Stimulated activated CD4-positive, alpha-beta T cell treated with anti-CD3 and anti-CD28 coated beads, Interleukin-4, amount 100 ng/mL, for 1 hour (primary cell): ENCODE results near the gene CSPG4.
"Not testable (repeated sequence)": the region's sequence is repeated elsewhere in the genome, so short reads cannot be mapped to it uniquely, and the experiment has no call there.

Source experiments
- DNase-seq: peaks from one replicate; pipeline ENCODE4 v3.0.0-alpha.2; 2020

CSPG4 gene

DNA sequence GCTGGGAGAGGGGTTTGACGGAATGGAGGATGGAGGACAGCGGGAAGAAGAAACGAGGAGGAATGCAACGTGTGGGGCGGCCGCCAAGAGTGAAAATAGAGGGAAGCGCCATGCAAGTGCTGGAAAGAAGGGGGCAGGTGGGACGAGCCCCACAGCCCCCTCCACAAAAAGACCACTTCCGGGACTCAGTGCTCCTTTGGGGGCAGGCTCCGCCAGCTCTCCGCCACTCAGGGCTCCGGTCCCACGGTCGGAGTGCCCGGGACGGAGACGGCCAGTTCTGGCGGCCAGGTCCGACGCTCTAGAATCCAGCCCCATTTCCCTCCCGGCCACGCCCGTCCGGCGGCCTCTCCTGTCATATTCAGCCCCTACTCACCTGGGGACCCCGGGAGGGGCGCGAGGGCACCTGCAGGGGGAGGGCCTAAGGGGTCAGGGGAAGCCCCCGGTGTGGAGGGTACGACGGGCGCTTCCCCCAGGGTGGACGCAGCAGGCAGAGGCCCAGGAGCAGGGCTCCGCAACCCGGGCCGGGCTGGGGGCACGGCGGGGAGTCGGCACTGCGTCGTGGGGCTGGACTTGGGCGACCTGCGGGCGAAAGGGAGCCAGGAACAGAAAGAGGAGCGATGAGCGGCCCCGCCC is 25.5 kb upstream of the CSPG4 start:
- DNase-seq, result no peak

DNA sequence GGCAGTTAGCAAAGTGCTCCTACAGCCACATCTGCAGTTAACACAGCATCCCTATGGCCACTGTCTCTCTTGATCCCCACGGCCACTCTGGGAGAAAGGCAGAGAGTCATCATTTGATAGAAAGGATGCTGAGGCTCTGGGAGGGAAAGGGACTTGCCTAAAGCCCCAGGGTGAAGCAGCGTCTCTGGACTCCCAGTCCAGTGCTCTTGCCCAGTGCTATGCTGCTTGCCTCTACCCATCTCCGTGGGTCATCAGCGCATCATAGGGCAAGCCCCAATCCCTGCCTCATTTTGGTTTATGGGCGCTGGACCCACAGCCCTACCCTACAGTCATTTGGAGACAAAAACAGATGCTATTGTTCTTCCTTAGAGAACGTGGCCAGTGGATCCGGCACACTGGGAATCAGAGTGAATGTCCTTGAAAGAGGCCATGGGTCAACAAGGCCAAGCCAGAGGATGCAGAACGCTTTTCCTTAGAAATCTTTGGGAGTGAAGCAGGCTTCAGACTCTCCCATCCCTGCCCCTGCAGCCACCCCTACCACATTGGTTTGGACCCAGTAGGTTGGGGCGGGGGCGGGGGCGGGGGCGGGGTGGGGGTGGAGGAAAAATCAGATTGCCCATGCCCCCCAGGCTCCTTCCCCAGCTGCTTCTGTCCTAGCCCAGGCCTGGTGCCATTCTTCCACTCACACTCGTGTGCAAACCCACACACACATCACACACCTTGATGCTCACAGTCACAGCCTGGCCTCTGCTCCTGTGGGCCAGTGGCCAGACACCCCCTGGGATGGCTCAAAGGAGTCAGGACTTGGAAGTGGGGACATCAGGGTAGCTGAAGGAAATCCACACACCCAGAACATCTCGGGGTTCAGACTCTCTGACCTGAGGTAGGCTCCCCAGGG is 24.7 kb upstream of the CSPG4 start:
- not testable (repeated sequence) for DNase-seq

DNA sequence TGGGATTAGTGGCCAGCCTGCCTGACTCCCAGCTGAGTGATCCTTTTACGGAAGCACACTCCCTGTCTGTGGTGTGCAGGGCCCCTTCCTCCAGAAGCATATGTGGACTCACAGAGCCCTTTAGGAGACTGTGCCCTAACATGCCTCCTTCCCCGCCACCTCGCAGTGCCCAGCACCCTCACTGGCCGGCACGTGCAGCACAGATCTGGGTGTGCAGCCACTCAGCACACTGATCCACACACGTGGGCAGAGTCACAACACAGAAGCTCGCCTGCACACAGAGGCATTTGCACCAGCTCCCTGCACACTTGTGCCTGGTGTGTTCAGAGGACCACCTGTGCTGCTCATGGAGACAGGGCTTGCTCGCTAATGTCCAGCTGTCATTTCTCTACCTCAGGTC is 23.6 kb upstream of the CSPG4 start:
- no peak for DNase-seq

DNA sequence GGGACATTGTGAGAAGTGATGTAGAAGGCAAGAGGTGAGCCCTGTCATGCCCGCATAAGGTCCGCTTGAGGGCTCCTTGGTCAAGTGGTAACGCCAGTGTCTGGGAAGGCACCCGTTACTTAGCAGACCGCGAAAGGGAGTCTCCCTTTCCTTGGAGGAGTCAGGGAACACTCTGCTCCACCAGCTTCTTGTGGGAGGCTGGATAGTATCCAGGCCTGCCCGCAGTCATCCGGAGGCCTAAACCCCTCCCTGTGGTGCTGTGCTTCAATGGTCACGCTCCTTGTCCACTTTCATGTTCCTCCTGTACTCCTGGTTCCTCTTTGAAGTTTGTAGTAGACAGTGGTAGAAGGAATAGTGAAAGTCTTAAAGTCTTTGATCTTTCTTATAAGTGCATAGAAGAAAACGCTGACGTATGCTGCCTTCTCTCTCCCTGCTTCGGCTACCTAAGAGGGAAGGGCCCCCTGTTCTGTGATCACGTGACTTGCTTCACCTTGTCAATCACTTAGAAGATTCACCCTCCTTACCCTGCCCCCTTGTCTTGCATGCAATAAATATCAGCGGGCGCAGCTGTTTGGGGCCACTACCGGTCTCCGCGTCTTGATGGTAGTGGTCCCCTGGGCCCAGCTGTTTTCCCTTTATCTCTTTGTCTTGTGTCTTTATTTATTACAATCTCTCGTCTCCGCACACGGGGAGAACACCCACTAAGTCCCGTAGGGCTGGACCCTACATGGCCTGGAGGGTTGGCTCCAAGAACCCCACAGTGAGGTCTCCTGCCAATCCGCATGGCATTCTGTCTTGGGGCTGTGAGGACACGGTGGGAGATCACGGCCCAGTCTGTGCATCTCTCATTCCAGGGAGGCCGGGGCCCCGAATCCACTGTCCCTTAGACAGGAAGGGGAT is 22.5 kb upstream of the CSPG4 start:
- not testable (repeated sequence) for DNase-seq

DNA sequence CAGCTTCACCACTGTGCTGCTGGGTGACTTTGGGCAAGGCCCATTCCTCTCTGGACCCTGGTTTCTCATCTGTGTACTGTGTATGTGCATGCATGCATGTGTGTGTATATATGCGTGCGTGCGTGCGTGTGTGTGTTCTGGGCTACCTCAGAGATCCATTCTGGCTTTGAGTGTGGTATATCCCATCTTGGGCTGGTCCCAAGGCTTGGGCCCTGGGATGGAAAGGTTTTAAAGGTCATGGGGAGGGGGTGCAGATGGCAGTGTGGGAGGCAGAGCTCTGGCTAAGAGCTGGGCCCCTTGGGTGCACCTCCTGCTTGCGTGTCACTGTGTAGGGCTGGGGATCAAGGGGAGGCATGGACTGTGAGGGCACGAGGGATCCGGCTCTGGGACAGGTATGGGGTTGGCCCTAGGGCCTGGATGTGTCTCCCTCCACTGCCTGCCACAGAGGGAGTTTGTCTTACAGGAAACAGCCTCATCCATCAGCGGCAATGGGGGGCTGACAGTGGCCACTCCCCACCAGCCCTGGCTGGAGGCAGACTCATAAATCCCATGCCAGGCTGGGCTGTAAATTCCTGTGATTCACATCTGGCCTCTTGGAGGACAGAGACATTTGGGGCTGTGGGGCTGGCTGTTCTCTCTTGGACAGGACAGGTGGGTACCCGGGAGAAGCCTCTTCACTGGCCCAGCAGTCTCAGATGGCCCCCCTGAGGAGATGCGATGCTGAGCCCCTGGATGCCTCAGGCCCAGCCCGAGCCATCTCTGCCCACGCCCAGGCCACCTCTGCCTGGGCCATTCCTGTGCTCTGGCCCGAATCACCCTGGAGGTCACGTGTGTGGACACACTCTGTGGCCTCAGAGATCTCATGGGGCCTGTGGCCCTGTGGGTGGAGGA is 21.4 kb upstream of the CSPG4 start:
- no peak for DNase-seq

DNA sequence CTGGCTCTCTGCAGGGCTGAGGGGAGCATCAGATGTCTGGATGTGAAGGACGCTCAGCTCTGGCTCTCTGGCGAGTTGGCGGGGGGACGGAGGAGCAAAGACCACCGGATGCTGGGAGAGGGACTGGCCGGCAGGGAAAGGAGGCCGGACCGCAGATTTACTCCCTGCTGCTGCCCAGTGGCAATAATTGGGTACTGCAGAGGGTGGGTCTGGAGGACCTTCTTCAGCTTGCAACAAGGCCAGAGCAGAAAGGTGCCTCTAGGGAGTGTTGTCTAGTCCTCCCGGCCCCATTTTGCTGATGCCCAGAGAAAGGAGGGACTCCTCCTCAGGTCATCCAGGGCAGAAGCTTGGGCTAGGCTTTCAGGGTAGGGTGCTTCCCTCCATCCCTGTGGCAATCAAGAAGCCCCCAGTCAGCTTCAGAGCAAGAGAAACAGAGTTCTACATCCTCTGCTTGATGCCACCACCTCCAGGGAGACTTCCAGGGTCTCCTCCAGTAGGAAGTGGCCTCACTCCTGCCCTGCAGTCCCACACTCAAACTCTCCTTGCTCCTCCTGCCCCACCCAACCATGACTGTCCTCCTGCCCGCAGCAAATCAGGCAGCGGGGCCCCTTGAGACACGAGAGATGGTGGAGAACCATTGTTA is 20.3 kb upstream of the CSPG4 start:
- peak; percentile 49 for DNase-seq

DNA sequence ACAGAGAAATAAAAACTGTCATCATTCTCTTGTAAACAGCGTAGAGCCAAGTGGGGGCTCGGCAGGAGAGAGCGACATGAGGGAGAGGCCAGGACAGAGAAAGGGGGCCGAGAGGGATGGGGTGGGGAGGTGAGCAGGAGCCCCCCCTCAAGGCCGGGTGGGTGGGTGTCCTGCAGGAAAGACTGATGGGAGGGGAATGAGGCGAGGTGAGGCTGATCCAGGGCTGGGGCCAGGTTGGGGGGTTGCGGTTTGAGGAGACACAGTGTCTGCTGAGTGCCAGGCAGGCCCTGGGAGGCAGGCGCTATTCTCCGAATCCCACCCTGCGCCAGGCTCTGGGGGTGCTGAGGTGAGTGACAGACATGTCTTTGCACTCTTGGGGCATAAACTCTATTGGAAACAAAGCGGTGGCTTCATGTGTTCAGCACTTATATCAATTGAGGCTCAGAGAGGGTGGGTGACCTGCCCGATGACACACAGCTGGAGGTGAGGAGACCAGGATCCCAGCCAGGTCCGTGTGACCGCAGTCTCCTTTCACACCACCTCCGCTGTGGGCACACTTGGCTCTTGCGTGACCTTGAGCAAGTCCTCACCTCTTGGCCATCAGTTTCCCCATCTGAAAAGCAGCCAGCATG is 19.6 kb upstream of the CSPG4 start:
- no peak for DNase-seq

DNA sequence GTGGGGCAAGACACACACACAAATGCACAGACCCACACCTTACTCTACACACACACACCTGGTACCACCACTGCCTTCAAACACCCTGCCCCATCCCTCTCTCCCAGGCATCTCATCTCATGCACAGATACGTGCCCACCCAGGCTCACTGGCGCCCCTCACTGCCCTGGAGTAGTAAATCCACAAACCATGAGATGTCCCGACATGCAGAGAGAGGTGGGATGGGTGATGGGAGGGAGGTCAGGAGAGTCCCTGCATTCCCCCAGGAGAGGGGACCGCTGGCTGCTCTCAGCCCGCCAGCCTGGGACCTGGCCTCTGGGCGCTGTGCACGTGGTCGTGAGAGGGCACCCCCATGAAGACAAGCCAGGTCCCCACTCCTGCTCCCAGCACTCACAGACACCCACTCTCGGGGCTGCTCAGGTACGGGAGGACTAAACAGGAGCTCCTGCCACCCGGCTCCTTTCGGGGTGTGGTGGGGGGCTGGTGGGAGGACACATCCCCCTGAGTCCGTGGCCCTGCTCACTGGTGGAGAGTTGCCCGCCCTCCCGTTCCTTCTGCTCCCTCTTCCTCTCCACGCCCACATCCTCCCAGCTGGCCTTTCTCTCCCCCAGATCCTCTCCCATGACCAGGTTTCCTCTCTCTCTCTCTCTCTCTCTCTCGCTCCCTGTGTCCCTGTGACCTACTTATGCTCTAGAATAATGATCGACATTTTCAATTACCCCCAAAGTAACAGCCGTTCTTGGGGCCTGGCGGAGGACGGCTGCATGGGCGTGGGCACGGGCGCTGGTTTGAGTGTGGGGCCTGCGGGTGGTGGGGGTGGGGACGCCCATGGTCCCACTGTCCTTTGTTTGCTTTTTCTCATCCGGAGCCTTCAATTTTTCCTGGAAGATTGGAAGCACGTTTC is 18.9 kb upstream of the CSPG4 start:
- no peak for DNase-seq

DNA sequence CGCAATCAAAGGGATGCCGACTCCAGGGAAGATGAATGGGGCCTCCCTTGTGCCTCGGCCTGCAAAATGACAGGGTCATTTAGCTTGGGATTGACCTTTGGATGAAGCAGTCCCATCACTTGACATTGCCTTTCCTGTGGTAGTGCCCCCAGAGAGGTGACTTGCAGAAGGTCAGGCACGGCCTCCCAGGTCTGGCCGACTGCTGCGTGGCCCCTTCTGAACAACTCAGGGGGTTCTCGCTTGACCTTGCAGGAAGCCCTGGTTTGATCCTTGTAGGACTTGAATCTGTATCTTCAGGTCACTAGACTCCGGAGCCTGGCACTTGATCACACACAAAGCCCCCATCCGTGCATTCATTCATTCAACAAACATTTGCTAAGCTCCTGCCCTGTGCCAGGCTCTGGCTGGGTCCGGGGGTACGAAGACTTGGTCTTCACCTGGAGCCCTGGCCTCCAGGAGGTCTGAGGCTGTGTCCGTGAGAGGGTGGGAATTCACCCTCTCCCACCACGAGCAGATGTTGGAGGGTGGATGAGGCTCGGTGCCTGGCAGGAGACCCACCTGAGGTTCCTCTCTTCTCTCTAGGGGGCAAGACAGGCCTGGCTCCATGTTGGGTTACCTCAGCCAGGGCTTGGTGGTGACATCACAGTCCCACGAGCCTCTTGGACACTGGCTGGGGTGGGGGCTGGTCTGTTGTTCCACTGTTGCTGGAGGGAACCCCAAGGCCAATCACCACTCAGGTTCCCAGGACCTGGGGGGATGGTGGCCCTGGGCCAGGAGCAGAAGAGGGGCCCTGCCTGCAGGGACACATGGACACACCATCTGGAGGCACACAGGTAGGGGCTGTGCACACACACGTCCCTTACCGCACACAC is 18.0 kb upstream of the CSPG4 start:
- not testable (repeated sequence) for DNase-seq

DNA sequence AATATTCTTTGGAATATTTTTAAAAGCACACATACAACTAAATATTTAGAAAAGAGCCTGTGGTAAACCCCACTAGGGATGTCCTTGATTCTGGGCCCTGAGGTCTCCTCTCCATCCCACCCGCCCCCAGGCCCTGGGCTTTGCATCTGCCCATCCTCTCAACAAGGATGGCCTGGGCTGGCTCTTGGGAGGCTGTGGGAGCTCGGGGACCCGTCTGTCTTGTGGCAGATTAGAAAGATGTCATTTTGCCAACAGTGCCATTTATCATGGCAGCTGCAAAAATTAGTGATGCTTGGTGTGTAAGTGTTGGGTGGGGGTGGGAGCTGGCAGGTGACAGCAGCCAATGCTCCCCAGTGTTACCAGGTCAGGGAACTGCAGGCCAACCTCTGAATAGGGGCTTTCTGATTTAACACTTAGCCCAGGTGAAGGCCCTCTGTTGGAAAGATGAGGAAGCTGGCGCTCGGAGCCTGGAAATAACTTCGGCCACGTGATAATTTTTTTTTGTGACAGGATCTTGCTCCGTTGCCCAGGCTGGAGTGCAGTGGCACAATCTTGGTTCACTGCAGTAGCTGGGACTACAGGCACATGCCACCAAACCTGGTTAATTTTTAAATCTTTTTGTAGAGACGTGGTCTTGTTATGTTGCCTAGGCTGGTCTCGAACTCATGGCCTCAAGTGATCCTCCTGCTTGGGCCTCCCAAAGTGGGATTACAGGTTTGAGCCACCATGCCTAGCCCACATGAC is 16.9 kb upstream of the CSPG4 start:
- DNase-seq, result no peak

DNA sequence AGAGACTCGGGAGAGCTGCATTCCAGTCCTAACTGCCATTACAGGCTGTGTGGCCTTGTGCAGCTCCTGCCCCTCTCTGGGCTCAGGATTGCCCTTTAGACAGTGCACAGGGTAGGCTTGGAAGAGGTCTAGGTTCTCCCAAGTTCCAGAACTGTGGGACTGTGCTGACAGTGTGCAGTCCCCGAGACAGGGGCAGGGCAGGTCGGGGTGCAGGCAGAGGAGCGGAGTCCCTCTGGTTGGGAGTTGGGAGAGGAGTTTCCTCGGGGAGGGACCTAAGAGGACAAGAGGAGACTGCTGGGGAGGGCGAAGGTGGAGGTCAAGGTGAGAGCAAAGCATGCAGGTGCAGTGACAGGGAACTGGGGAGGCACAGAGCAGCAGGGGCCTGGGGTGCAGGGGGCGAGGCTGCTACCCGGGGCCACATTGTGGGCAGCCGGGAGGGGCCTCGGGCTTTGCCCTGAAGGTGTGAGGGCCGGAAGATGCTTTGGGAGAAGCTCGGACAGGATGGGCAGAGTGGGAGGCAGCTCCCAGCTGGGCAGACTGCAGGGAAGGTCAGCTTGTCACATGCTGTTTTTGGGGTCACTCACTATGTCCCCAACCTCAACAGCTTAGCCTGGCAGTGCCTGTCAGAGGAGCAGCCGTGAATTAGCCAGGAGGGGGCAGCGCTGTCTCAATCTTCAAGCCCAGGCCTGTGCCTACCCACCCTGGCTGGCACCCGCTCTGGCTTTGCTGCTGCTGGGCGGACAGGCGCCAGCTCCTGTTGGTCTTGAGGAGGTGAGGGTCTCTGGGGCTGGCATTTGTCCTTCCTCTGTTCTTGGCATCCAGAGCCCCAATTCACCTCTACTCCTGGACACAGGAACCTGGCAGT is 15.4 kb upstream of the CSPG4 start:
- DNase-seq, result peak; percentile 75

DNA sequence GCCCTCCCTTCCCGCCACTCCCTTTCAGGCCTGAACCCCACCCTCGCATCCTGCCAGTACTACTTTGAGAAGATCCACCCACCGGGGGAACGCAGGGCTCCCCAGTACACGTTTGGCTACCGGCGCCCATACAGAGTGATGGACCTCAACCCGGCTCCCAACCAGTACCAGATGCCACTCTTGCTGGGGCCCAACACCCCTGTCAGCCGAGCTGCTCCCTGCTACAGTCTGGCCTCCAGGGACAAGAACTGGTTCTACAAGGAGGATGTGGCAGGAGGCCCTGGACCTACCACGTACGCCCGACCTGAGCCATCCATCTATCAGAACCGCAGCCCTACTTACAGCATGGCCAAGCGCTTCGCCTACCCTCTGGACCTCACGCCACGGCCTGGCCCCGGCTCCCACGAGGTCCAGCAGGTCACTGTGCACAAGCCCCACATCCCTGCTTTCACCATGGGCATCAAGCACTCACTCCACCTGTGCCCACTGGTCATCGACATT is 14.4 kb upstream of the CSPG4 start:
- DNase-seq, result no peak

DNA sequence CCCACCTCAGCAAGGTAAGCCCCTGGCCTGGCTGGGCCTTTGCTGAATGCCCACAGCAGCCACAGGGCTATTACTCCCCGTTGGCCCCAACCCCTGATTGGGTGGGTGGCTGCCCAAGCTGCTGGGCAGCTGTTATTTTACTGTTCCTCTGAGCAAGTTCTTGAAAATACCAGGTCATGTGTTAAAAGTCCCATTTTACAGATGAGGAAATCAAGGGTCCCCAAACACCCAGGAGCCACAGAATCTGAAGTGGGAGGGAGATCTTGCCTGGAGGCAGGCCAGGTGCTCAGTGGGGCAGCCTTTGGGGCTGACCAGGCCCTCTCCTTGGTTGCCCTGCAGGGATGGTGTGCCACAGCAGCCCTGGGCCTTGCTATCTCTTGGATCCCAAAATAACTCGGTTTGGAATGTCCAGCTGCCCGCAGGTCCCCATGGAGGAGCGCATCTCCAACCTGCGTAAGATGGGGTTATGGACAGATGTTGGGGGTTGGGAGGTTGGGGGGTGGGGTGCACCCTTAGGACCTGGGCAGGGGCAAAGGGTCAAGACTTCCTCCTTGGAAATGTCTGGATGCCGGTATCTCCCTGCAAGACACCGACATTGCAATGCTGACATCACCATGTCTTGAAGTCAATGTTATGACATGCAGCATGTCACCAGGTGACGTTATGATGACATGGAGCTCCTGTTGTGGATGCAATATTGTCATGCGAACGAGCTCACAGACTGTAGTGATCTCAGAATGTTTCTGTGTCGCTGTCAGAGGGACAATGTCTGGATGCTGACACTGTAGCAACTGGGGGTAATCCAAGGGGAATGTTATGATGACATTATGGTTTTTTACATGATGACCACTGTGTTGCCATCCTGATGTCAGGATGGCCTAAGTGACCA is 13.3 kb upstream of the CSPG4 start:
- DNase-seq, result no peak

DNA sequence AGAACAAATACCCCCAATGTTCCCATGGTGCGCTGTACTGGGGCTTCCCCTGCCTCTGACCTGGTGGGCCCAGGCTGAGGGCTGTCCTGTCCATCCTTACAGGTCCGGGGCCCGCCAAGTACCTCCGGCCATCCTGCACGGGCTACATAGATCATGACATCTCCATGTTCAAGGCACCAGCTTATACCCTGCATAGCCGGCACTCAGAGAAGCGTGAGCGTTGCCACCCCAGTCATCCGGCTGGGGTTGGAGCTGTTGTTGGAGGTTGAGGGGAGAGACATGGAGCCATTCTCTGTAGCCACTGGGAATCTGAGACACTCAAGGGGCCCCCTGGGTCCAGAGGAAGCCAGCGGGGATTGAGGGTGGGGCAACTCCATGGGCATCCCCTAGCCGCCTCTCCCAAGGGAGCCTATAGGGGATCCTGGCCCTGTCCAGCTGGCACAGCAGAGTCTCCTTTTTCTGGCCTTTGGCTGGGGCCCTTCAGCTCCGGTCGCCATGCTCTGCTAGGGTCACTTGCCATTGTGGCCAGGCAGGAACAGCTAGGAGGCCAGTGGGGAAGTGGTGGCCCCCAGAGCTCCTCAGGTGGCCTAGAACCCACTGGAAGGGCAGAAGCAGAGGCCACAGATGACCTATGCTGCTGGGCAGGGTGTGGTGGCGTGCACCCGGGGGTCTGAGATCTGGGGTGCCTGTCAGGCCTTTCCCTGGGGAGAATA is 12.5 kb upstream of the CSPG4 start:
- DNase-seq, result no peak
